ENCODE measurements around the gene KCNJ8.
"Not testable (repeated sequence)": the region's sequence is repeated elsewhere in the genome, so short reads cannot be mapped to it uniquely, and the experiment has no call there.

Gene KCNJ8

DNA sequence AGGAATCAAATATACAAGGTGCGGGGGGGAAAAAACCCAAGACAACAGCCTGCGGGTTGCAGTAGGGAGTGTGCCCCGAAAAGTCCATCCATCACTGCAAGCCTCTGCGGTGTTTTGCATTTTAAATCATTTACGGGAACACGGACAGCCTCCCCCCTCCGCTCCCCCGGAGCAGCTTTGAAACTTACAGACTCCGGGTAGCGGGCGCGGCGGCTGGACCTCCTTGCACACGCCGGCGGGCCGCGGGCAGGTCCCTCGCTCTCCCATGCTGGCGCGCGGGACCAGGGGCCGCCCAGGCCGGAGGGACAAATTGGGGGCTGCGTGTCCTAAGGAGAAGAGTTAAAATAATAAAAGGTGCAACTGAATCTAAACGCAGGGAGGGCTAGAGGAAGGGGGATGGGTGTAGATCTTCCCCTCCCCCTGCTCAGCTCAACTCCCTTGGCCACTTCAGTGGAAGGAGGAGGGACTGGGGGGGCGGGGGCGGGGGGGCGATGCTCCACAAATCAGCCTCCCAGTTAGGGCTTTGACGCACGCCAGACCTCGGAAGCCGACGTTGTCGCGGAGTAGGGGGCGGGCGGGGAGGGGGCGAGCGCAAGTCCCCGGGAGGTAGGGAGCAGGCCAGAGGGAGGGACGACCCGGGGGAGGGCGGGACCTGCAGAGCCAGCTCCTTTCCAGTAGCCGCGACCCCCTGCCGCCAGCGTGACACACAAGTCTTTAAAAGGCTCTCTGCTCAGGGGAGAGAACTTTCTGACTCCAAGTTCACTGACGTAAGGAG lies at the start of gene KCNJ8:
Gene KCNJ8 (minus strand): TSS at position 349 of the 775 bp plus-strand sequence. CDS start 1,090 bp downstream, outside the sequence.
- DNase-seq: peak in 1 of 6 experiments; percentile 2

DNA sequence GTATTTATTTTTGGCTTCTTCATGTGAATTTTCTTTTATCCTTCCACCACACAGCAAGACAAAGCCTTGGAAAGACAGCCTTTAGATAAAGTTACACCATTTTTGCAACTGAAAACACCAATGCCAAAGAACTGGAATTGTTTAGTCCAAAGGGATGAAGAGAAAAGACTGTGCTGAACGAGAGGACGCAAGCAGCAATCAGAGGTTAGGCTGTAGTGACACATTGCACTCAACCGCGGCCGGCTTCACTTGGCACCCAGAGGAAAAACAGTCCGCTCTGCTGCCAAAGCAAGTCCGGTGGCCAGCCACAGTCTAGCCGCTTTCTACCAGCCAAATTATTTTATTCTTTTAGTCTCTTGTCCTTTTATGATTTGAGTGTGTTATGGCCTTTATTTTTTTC lies 49.1 kb upstream of the KCNJ8 start:
- DNase-seq: no peak

DNA sequence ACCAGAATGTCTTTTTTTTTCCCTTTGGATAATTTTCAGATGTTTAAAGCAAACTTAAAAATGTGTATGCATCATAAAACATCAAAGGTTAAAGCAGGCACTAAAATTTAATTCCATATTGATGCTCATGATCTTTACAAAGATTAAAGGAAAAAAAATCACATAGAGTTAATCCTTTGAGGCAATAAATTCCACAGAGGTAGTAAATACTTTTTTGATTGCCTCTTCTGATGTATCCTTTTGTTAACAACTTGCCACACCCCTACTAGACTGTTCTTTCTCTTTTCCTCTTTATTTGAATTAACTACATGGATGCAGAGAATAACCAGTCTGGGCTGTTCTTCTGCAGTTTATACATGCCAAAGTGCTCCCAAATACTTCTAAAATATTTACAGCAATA lies 45.2 kb upstream of the KCNJ8 start:
- DNase-seq: no peak

DNA sequence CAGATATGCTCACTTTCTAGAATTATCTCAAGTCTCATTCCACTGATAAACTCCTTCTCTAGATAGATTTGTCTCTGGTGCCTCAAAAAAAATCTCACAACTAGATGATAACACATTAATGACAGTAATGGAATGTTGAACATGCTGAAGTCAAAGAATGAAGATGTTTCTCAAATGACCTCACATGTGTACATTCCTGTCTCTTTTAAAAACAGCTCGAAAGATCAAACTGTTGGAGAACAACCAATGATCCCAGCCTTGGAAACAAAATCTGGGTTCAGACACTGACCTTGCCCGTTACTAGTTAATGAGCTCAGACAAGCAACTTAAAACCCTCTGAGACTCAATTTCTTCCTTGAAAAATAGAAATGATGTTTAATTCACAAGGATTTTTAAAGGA lies 44.7 kb upstream of the KCNJ8 start:
- no peak for DNase-seq

DNA sequence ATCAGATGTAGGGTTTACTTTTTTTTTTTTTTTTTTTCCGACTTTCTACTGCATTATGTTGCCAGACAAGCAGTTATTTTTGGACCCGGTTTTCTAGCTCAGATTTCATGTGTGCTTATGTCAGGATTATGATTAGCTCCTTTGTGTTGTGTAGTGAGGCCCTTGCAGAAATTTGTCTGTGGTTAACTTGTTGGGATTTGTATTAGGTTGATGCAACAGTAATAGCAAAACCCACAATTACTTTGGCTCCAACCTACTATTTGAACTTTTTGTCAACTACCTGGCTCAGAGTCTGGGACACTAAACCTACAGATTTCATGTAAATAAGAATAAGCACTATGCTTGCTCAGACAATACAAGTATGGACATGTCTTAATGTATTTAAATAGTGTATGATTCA lies 44.1 kb upstream of the KCNJ8 start:
- DNase-seq: no peak

DNA sequence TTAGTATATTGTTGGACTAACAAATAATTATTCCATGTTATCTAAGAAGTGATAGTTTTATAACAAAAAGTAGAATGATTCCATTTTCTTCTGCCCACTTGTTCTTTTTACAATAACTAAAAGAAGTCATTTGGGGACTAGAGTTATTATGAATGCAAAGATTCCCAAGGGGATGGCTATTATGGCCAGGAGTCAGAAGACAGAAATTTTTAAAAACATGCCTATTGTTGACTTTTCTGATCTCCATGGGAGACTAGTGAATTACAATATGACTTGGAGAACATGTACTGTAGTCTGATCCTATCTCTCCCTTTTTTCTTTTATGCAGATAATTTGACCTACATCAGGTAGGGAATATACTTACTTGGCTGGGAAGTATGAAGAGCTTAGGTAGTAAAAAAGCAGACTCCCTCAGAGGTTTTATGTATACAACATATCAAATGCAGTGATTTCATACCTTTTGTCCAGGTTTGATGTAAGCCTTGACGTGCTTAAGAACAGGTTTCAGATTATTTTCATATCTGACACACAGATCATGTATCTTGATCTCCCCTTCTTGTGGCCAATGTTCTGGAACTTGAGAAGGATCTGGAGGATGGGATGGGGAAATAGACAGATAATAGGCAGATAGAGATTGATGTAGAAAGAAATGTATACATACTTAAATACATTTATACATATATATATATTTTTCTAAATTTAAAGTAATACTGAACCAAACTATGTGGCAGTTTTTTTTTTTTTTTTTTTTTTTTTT lies 41.0 kb upstream of the KCNJ8 start:
- DNase-seq: no peak

DNA sequence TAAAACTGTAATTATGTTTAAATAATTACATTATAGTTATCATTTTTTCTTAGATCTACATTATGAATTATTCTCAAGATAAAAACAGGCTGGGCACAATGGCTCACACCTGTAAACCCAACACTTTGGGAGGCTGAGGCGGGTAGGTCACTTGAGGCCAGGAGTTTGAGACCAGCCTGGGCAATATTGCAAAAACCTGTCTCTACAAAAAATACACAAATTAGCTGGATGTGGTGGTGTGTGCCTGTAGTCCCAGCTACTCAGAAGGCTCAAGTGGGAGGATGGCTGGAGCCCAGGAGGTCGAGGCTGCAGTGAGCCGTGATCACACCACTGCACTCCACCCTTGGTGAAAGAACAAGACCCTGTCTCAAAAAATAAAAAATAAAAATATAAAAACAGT lies 40.3 kb upstream of the KCNJ8 start:
- DNase-seq: no peak

DNA sequence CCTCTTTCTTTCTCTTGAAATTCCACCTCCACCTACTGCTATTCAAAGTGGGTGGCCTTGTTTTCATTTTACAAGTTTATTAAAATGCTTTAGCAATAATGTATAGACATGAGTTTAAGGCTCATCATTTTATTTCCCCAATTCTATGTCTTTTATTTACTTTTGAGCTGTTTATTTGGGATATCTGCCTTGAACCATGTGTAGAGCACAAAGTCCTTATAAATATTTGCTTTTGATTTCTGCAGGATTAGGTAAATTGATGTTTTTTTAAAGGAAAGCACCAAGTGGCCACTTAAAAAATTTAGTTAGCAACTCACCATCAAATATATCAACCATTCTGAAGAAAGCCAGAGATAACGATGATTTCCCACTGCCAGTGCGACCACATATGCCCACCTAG lies 39.8 kb upstream of the KCNJ8 start:
- DNase-seq: no peak

DNA sequence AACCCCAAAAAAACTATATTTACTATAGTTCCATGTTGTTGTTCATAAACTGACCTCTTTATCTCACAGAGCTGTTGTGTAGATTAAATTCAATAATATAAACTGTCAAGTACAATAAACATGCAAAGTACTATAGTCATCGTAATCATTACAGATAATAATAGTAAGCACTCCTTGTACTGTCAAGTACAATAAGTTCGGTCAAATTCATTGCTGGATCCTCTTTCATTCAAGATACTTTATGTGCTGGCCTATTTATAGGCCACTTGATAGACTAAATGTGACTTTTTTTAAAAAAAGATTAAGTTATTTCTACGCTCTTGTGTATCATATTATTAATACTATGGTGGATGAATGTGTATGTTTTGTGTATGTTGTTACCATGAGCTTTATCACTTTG lies 39.2 kb upstream of the KCNJ8 start:
- DNase-seq: no peak

DNA sequence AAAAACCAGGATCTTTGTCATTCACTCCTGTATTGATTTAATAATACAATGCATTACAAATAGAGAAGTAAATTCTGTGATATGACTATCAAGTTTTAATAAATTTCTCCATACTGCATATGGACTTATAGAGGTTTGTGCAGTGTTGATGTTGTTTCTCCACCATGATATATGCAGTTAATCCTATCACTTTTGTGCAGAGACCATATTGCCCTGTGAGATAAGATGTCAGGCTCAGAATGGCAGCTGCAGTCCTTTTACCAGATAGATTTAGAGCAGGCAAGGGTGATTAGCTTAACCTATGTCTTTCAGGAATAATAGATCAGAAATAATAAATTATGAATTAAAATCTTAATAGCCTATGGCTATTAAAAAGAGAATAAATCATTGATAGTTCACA lies 38.6 kb upstream of the KCNJ8 start:
- DNase-seq: no peak

DNA sequence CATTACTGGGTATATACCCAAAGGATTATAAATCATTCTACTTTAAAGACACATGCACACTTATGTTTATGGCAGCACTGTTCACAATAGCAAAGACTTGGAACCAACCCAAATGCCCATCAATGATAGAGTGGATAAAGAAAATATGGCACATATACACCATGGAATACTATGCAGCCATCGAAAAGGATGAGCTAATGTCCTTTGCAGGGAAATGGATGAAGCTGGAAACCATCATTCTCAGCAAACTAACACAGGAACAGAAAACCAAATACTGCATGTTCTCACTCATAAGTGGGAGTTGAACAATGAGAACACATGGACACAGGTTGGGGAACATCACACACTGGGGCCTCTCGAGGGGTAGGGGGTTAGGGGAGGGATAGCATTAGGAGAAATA lies 37.8 kb upstream of the KCNJ8 start:
- not testable (repeated sequence) for DNase-seq

DNA sequence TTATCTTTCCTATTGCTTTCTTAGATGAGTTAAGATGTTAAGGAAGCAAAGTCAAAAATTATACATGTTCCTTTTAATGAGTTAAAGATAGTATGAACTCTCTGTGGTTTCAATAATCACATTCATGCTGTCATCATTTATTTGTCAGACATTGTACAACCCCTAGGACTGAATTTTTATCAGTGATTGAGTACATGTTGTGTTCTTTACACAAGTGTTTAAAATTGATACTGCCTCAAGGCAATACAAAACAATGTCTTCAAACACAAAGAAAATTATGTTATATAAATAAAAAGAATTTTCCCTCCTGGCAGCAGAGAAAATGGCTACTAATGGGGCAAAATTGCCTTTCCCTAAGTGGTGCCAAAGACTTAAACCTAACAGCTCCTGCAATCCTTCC lies 34.6 kb upstream of the KCNJ8 start:
- DNase-seq: no peak

DNA sequence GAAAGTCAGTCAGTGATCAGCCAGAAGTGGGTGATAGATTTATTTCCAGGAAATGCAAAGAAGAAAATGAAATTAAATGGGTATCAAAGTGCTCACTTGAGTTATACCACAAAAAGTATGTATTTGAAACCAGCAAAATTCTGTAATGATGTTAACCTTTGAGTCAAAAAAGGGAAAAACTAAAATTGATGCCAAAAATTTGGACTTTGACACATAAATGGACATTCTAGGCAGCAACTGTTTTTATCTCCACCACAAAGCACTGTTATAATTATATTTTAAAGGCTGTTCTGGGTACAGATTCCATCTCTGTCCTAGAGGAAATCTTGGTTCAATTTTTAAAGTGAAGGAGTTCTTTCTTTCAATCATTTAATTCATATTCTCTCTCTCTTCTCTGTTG lies 31.7 kb upstream of the KCNJ8 start:
- no peak for DNase-seq

DNA sequence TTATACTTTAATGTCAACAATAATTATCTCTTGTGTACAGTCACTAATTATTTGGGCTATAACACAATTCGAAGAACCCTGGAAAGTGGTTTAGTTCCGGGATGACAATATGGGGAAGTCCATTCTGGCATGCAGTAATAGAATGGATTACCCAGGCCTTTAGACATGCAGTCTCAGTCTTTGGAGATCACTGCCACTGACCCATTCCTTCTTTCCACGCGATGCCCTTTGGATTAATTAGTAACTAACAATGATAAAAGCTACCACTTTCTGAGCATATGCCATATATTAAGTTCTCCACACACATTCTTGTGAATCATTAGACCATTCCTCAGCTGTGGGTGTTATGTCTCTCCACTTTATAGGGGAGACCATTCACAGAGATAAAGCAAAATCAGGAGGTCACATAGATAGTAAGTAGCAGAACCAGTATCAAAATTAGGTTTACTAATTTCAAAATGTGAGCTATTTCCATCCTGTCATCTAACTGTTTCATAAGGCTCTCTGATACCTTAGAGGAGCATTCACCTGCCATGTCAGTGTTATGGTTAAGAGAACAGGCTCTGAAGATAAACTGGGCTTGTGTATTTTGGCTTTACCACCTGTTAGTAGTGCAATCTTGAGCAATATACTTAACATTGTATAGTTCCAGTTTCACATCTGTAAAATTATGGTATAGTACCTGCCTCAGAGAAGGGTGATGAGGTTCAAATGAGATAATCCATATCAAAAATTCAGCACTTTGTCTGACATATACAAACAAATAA lies 27.2 kb upstream of the KCNJ8 start:
- no peak for DNase-seq

DNA sequence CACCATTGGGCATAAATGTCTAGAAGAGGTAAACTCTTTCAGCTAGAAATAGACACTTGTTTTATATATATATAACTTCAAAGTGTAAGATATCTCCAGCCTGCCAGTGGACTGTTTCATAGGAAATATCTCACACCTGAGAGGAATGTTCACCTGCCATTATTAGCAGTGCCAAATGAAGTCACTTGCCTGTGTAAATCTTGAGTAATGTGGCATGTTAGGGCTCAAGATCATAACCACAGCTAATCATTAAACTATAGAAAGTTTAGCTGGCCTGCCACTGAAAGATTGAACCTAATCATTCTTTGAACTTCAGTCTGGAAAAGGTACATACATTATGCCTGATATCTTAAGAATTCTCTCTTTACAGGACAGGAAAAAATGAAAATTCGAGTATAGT lies 25.5 kb upstream of the KCNJ8 start:
- no peak for DNase-seq

DNA sequence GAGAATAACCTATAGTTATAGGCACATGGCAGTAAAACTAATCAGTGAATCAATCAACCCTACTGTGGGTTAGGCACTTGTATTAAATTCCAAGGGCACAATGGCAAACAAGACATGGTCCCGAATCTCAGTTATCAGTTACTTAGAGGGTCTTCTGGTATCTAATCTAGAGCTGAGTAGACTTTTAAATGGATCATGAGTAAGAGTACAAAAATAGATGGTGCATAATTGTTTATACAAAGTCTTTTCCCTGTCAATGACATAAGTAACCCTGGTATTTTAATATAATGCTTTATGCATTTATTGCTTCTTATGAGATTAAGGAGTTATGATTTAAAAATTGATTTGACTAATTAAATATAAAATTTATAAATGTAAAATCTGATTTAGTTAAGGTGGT lies 23.0 kb upstream of the KCNJ8 start:
- no peak for DNase-seq

DNA sequence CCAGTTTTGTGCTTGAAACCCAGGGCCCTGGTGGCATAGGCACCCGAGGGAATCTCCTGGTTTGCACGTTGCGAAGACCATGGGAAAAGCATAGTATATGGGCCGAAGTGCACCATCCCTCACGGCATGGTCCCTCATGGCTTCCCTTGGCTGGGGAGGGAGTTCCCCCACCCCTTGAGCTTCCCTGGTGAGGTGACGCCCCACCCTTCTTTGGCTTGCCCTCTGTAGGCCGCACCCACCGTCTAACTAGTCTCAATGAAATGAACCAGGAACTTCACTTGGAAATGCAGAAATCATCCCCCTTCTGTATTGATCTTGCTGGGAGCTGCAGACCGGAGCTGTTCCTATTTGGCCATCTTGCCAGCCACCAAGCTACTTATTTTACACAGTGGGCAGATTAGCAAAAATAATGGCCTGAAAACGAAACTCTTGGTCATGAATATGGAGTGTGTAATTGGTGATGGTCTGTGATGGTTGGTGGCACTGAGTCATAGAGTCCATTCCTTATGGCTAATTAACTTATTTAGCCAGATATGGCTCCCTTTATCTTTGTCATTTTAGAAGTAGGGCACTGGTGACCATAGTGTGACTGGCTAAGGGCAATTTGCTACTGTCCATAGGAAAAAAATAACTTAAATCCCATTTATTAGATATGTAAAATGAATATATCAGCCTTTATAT lies 21.3 kb upstream of the KCNJ8 start:
- no peak for DNase-seq

DNA sequence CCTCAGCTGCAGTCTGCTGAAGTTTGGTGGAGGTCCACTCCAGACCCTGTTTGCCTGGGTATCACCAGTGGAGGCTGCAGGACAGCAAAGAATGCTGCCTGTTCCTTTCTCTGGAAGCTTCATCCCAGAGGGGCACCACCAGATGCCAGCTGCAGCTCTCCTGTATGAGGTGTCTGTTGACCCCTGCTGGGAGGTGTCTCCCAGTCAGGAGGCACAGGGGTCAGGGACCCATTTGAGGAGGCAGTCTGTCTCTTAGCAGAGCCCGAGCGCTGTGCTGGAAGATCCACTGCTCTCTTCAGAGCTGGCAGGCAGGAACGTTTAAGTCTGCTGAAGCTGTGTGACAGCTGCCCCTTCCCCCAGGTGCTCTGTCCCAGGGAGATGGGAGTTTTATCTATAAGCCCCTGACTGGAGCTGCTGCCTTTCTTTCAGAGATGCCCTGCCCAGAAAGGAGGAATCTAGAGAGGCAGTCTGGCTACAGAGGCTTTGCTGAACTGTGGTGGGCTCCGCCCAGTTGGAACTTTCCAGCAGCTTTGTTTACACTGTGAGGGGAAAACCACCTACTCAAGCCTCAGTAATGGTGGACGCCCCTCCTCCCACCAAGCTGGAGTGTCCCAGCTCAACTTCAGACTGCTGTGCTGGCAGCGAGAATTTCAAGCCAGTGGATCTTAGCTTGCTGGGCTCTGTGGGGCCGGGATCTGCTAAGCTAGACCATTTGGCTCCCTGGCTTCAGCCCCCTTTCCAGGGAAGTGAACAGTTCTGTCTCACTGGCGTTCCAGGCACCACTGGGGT lies 20.5 kb upstream of the KCNJ8 start:
- DNase-seq: not testable (repeated sequence)

DNA sequence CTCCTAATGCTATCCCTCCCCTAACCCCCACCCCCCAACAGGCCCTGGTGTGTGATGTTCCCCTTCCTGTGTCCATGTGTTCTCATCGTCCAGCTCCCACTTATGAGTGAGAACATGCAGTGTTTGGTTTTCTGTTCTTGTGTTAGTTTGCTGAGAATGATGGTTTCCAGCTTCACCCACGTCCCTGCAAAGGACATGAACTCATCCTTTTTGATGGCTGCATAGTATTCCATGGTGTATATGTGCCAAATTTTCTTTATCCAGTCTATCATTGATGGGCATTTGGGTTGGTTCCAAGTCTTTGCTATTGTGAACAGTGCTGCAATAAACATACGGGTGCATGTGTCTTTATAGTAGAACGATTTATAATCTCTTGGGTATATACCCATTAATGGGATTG lies 15.2 kb upstream of the KCNJ8 start:
- not testable (repeated sequence) for DNase-seq

DNA sequence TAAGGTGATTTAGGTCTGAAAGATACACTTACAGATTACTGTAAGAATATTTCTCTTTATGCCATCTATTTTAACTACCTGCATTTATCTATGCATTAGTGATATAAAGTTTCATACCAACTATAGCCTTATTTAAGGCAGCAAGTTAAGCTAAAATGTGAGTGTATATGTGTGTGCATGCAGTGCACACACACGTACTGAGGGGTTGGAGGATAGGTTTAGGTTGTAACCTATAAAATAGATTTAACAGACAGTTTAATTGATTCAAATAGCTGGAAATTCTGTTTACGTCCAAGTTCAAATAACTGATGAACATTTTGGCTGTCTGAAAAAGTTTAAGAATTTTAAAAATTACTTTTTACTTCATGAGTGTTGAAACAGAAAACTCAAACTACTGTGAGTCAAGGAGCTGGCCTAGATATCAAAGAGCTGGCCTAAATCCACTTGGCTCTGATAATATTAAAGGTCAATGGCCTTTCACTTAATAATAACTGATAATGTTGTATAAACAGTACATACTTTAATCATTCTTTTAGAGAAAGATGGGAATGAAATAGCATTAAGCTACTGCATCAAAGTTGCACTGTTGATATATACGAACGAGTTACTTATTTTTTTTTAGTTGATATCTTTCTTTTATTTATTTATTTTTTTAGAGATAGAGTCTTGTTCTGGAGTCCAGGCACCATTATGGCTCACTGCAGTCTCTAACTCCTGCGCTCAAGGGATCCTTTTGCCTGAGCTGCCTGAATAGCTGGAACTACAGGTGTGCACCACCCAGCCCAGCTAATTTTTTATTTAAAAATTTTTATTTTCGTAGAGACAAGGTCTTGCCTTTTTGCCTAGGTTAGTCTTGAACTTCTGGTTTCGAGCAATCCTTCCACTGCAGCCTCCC lies 13.8 kb upstream of the KCNJ8 start:
- DNase-seq: no peak

DNA sequence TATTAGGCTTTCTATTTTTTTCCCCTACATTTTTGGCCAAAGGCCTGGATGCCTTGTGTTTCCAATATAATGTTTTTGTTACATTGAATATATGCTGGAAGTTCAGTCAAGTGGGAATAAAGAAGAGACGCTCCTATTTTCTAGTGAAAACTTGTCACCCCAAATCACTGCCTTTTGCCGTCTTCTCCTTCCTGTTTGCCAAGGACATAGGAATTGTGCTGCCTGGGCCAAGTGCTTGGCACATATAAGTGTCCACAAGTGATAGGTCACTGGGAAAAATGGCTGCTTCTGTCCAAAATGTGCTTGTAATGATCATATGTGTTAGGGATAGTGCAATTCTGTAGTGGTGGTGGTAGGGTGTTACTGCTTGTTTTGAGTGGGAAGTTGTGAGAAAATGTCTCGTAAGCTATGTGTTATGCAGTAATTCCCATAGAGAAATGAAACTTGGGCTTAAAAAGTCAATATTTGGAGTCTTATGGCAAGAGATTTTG lies 11.6 kb upstream of the KCNJ8 start:
- DNase-seq: no peak
